Activated gamma-delta T cell treated with Interleukin-2 at 50 U/mL for 16 hours (primary cell): ENCODE results near the gene ZNF774.
A peak's percentile ranks its signal among the peaks of the same experiment; 100 is the strongest.
"Not testable (repeated sequence)": the region's sequence is repeated elsewhere in the genome, so short reads cannot be mapped to it uniquely, and the experiment has no call there.

ENCODE experiments used
- DNase-seq: peaks from one replicate; pipeline ENCODE4 v3.0.0-alpha.2; 2020

The ZNF774 gene

DNA sequence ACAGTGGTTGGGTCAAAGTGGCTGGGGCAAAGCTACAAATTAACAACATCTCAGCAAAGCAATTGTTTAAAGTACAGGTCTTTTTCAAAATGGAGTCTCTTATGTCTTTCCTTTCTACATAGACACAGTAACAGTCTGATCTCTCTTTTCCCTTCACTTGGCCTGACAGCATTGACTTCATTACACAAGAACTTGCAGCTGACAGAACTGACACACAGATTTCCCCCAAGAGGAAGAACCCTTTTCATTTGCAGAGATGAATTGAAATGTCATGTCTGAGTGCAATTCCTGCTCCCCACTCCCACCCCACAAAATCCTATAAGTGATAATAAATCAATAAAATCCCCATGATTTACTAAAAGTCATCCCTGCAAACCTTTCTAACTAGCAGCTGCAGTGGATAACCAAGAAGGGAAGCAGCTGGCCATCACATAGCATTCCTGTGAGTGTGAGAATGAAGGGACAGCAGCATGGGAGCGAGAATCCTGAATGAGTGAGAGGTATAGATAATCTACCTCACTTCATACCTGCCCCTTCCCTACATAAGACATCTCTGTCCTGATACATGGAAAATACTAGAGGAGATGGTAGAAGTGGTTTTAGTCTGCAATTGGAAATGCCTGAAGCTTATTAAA is 4.5 kb upstream of the ZNF774 start:
- not testable (repeated sequence) for DNase-seq

DNA sequence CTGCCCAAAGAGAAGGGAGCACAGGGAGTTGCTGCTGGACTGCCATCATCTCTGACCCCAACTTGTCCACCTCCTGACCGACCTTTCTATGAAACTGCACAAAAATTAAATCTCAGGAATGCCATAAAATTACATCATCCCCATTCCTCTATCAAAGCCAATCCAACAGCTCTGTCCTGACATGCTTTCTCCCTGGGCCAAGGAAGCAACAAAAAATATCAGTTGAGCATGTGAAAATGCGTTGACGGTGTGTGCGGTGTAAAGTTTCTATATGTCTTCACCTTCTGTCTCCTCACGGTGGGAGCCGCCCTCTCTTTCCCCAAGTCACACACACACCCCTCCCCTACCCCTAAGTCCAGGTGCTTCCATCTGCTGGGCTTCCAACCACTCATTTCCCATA is 3.6 kb upstream of the ZNF774 start:
- no peak for DNase-seq

DNA sequence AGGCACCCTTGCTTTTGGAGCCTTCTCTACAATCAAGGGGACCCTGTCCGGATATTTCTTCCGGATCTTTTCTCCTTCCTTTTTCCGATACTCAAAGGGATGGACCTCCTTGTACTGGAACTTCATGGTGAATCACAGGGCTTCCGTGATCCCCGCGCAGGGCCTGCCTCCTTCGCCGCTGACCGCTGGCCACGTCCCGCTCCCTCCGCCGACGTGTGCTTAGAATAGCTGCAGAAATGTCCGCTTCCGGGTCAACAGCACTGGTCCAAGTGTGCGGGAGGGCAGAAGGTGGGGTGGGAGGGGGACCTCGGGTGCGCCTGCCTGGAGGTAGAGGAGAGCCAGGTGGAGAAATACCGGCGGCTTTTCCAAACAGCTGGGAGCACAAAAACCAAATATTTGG is 3.0 kb upstream of the ZNF774 start:
- DNase-seq: no peak

DNA sequence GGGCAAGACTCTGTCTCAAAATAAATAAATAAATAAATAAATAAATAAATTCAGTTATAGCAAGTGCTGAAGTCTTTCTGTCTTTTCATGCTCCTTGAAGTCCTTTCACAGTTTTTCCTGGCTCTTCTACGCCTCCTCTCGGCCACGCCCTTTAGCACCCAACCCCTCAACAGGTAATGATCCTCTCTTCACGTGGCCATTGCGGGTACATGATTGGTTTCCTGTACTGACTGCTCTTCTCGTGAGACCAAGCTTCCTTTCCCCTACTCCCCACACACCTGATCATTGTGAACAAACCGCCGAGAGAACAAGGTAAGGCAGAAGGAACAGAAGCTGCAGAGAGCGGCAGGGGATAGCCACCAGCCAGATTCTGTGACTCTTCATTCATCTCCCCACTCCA is 2.3 kb upstream of the ZNF774 start:
- DNase-seq: no peak

DNA sequence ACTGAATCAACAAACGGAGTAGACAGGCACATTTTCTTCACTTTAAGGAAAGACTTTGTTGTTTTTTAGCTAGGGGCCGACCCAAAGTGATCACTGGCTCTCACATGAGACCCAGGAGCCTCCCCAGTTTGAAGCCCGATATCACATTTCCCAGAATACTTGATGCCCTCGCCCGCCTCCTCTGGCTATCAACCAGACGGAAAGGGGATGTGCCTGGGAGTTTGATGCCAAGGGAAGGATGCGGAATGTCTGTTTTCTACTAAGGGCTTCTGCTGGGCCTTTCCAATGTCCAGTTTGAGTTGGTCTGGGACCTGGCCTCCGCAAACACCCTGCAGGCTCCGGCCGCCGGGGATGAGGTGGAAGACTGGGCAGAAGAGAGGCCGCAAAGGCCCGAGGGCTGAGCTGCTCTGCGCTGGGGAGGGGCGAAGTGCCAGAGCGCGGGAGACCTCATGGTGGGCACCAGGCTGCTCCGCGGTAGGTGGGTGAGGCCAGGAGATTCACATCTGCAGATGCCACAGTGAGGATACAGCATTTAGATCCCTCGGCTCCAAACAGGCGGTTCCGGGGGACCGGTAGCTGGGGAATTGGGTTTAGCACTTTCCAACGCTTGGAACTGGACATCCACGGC is 491 bp upstream of the ZNF774 start:
- no peak for DNase-seq

DNA sequence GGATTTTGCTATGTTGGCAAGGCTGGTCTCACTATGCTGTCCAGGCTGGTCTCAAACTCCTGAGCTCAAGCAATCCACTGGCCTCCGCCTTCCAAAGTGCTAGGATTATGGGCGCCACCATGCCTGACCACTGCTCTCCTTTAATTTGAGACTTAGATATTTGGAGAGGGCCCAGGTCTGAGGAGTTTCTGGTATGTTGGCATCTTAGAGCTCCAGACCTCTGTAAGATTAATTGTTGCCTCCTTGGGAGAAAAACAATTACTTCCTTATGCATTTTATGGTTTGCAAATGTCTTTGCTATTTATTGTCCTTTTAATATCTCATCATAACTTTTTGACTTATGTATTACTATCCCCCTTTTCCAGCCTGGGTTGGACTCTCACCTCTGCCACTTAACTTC is 2.9 kb downstream of the ZNF774 start:
- DNase-seq: no peak

DNA sequence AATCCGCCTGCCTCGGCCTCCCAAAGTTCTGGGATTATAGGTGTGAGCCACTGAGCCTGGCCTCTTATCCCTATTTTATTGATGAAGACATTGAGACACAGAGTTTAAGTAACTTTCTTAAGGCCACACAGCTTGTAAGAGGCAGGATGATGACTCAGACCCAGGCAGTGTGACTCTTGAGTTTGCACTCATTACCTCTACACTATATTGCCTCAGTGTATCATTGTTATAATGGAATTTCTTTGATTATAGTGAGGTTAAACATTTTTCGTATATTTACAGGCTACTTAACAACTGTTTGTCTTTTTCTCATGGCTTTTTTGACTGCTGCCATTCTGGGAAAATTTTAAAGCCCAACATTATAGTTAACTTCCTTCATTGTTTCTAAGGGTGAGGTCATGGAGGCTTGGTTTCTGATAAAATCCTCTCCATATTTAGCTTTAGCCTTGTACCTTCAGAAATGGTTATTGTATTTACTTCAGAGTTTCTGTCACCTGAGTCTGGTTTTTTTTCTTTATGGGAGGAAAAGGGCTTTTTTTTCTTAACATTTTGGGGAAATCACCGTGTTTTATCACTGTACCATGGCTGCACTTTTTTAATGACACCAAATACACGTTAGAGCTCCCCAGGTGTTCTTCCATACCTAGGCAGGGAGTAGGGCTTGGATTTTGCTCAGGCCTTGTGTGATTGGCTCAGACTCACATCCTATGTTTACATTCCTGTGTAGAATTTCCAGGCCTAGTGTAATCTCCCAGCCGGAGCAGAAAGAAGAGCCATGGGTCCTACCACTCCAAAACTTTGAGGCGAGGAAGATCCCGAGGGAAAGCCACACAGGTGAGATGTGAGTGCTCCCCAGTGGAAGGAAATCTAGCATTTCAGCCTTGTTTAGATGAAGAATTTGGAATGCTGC is 6.3 kb downstream of the ZNF774 start:
- no peak for DNase-seq

DNA sequence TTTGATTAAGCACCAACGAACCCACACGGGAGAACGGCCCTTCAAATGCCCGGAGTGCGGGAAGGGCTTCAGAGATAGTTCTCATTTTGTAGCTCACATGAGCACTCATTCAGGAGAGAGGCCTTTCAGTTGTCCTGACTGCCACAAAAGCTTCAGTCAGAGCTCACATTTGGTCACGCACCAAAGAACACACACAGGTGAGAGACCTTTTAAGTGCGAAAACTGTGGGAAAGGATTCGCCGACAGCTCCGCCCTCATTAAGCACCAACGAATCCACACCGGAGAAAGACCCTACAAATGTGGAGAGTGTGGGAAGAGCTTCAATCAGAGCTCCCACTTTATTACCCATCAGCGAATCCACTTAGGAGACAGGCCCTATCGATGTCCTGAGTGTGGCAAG is 8.7 kb downstream of the ZNF774 start:
- DNase-seq: no peak

DNA sequence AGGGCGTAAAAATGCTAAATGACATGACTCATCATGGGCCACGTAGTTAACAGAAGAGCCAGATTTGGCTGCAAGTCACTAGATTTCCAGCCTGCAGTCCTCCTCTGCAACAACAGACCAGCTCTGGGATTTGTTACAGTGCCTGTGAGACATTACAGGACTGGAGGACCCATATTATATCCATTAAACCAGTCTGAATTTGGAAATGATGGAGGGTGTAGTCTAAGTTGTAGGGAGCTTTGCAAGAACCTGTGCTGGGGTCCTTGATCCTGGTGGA is 10.8 kb downstream of the ZNF774 start:
- DNase-seq: no peak

DNA sequence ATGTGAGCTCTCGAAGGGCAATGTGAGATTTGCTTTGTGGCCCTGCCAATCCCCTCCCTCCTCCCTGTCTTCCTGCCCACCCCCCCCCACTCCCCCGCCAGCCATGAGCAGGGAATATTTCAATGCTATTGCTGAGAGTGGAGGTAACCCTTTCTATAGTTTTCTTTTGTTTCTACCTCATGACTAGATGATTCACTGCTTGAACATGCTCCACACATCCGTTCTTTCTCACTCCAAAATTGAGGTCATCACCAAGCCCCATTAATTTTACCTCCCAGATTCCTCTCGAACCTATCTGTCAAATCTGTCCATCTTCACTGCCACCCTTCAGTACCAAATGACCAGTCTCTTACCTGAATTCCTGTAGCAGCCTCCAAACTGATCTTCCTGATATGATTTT is 12.2 kb downstream of the ZNF774 start:
- no peak for DNase-seq

DNA sequence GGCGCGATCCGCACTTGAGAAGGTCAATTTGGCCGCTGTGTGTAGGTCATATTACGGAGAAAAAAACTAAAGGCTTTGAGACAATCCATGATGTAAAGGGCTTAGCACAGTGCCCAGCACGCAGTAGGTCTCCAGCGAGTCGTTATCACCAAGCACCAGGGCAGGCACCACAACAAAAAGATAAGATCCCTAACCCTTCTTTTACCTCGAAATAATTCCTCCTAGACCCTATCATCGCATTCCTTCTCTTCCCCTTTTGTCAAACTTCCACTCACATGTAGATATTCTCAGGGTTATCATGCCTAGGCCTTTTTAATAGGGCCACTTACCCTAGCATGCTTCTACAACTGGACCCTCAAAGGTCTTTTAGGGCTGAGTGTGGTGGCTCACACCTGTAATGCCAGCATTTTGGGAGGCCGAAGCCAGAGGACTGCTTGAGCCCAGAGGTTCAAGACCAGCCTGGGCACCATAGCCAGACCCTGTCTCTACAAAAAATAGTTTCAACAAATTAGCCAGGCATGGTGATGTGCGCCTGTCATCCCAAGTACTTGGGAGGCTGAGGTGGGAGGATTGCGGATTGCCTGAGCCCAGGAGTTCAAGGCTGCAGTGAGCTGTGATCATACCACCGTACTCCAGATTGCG is 13.5 kb downstream of the ZNF774 start:
- no peak for DNase-seq

DNA sequence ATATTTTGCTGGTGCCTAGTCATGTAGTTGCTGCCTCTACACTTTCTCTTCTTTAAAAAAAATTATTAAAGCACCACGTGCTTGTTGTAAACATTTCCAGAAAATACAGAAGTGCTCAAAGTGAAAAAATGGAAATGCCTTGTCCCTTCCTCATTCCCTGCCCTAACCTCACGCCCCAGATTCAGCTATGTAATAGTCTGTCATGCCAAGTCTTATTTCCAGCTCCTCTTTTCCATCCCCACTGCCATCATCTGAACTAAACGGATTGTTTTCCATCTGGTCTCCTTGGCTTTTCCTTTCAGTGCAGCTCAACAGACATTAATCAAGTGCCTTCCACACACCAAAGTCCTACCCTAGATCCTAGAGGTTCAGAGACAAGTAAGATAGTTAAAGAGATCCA is 15.5 kb downstream of the ZNF774 start:
- DNase-seq: no peak

DNA sequence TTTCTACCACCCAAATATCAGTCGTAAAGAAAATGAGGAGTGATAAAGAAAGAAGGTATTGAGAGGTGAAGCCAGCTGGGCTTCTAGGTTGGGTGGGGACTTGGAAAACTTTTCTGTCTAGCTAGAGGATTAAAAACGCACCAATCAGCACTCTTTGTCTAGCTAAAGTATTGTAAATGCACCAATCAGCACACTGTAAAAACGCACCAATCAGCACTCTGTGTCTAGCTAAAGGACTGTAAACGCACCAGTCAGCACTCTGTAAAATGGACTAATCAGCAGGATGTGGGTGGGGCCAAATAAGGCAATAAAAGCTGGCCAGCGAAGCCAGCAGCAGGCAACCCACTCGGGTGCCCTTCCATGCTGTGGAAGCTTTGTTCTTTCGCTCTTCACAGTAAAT is 23.0 kb downstream of the ZNF774 start:
- no peak for DNase-seq

DNA sequence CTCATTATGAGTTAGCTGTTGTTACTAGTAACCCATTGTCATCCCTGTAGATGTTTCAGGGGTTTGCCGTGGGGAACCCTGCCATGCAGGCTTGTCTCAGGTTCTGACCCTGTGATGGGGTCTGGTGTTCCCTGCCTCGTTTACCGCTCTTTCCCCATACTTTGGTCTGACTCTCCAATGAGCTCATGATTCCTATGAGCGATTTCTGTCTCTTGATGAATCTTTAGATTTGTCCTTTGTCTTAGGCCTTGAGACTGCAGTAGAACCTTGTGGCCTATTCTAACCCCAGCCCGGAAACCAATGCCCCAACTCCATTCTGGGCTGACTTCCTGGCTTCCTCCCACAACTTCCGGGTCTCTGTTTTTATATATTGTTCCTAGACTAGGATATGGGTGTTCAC is 24.7 kb downstream of the ZNF774 start:
- DNase-seq: peak; percentile 66

DNA sequence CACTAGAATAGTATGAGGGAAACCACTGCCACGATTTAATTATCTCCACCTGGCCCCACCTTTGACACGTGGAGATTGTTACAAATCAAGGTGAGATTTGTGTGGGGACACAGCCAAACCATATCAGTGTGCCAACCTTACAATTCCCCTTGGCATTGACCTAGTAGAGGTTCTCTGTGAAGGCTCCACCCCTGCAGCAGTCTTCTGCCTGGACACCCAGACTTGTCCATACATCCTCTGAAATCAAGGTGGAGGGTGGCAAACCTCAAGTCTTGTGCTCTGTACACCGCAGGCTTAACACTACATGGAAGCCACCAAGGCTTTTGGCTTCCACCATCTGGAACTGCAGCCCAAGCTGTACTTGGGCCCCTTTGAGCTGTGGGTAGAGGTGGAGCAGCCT is 27.2 kb downstream of the ZNF774 start:
- no peak for DNase-seq

DNA sequence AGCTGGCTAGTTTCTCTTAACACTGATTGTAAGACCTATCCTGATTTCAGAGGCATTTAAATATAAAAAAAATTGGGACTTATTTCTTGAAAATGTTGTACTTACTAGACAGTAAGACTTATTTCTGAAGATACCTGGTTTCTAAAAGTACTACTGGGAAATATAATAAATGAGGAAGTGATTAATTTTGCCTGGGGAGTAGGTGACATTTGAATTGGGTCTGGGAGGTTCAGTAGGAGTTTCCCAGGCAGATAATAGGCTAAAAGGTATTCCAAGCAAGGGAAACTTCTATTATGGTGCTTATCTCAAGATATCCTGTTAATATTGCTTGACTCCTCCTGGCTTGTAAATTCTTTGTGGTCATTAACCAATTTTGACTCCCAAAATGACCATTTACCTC is 29.4 kb downstream of the ZNF774 start:
- no peak for DNase-seq

DNA sequence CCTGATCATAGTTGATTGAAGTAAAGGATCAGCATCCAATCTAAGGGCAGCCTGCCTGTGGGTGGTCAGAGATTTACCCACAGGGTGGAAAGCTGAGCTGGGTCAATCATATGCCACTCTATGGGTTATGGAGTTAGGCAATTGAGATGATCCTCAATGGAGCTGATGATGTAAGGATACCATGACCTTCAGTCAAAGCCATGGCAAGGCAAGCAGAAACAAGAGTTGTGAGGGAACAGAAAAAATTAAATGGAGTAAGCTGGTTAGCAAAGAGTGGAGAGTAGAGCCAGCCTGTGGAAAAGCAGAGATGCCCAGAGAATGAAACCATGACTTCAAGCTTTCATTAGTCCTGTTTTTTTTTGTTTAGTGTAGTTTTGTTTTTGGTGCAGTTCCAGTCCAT is 30.2 kb downstream of the ZNF774 start:
- DNase-seq: no peak

DNA sequence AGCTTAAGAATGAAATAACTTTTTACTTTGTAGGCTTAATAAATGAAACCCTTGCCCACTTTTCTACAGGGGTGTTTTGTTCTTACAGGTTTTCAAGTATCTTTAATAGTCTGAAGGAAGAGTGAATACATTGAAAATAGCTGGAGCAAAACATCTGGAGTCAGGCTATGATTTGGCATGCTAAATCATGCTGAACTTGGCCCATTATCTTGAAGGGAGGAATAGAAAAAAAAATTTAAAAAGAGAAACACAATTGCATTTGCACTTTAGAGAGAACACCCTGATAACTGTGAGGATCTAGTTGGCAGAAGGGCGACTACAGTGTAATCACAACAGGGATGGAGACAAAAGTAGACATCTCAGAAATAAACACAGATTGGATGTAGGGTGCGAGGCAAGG is 34.1 kb downstream of the ZNF774 start:
- DNase-seq: no peak

DNA sequence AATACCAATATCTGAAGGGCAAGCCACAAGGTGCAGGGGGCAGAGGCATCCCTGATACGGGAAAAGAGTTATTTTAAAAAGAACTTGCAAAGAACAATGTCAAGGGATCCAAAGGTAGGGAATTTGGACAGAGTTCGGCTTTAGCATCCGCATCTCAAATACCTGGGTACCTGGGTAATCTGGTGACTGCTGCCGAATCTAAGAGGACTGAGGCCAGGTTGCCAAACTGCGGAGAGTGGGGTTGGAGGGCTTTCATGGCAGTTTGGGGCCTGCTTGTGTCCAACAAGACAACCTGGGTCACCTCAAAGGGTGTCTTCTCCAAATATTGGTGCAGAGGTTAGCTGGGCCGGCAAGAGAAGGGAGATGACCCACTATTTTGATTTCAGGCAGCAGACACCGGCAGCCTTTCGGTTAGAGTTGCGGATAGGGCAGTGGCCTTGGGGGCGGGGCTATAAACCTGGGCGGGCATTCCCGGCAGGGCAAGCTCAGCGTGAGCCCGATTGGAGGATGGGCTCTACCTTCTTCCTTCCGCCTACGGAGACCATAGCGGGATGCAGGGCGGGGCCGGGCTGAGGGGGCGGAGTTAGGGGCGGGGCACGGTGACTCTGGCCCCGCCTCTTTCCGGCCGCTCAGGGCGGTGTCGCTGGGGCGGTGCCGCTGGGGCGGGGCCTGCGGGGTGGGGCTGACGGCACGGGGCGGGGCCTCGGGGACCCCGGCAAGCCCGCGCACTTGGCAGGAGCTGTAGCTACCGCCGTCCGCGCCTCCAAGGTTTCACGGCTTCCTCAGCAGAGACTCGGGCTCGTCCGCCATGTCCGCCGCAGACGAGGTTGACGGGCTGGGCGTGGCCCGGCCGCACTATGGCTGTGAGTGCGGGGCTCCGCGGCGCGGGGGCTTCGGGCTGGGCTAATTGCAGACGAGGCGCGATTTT is 35.7 kb downstream of the ZNF774 start, which contains the start of gene IQGAP1:
TSS of gene IQGAP1 (plus strand) at position 709 of the 928 bp plus-strand sequence. CDS start at position 809, 100 bp downstream.
- DNase-seq: peak; percentile 93

DNA sequence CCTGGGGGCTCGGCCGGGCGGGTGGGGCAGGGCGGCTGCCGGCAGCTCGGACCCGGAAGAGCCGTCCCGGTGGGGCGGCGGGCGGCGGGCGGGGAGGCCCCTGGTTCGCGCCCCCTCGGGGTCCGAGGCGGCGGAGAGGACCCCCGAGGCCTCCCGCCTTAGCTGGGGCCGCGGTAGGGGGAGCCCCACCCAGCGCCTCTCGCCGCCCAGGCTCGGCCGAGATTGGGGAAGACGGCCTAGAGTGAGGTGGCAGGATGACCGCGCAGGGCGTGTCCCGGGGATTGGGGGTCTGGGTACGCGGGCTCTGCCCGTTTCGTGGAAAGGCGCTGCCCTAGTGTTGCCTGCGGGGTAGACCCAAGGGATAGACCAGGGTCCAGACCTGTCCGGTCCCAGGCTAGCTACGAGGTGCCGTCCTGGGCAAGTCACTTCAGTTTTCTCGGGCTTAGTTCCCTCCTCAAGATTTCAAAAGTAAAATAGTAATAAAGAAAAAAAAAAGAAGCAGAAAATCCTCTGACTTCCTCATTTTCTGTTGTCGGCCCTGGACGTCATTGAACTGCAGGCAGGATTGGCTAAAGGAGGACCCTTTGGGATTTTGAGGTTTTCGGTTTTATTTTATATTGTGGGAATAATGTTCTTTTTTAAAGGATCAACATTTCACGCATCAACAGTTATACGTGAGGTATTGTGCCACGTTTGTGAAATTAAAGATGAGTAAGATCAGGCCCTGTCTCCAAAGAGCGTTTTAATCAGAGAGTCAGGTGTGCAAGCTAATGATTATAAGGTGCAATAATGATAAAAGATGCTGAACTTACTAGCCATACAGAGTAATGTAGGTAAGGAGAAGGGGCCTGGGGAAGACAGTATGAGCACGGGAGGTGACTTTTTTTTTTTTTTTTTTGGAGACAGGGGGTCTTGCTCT is 36.6 kb downstream of the ZNF774 start:
- DNase-seq: peak; percentile 47

DNA sequence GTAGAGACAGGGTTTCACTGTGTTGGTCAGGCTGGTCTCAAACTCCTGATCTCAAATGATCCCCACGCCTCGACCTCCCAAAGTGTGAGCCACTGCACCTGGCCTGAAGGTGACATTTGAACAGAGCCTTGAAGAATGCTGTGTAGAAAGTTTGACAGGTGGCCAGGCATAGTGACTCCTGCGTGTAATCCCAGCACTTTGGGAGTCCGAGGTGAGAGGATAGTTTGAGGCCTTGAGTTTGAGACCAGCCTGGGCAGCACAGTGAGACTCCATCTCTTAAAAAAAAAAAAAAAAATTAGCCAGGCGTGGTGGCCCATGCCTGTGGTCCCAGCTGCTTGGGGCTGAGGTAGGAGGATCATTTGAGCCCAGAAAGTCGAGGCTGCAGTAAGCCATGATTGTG is 37.4 kb downstream of the ZNF774 start:
- no peak for DNase-seq
